PFSK-1 (cell line): Measurements from ENCODE around the gene MAP2K7.

Experiments used
- FOXP2 ChIP-seq: optimal IDR thresholded peaks from 2 replicates; pipeline ENCODE3; 2011; ENCODE audit warnings: borderline replicate concordance, control low read depth, inconsistent platforms; ENCODE audit not compliant: insufficient read depth; ENCODE audit errors: extremely low read length, extremely low read depth
- POLR2AphosphoS5 ChIP-seq: IDR thresholded peaks from 2 replicates; pipeline ENCODE4 v1.6.1; 2012; ENCODE audit warnings: low read depth, mild to moderate bottlenecking, control low read depth, low read length, moderate library complexity
- SIN3A ChIP-seq: IDR thresholded peaks from 2 replicates; pipeline ENCODE4 v1.6.1; 2012; ENCODE audit warnings: mild to moderate bottlenecking, low read length, moderate library complexity, borderline replicate concordance; ENCODE audit not compliant: insufficient read depth
- TAF1 ChIP-seq: IDR thresholded peaks from 2 replicates; pipeline ENCODE4 v1.6.1; 2012; ENCODE audit warnings: low read length, control low read depth, borderline replicate concordance; ENCODE audit not compliant: insufficient read depth
- TF ChIP-seq, protein P1 (sequence below), 2 experiments: IDR thresholded peaks; 2 replicates each; pipeline versions ENCODE4 v1.6.1 to v1.8.0; 2011 to 2012; ENCODE audit warnings: low read depth in 2 of 2, low read length in 2 of 2, control low read depth in 1 of 2, inconsistent platforms in 1 of 2, mild to moderate bottlenecking in 1 of 2, moderate library complexity in 1 of 2; ENCODE audit not compliant: insufficient read depth in 1 of 2

Gene MAP2K7

DNA sequence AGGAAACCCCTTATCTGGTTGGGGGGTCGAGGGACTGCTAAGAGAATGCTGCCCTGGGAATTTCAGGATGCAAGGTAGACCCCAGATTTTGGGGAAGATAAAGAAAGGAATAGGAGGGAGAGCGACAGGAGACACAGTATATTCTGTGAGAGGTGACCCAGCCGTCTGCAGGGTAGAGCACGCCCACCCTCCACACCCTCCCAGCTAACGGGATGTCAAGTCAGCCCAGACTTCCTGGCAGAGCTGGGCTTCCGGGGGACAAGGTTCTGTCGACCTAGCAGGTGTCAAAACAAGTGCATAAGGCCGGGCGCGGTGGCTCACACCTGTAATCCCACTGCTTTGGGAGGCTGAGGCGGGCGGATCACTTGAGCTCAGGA lies 28.8 kb upstream of the MAP2K7 start:
- TF ChIP-seq FOXP2 (no peak), SIN3A (no peak), TAF1 (no peak), POLR2AphosphoS5 (no peak)
- TF ChIP-seq, protein P1, sequence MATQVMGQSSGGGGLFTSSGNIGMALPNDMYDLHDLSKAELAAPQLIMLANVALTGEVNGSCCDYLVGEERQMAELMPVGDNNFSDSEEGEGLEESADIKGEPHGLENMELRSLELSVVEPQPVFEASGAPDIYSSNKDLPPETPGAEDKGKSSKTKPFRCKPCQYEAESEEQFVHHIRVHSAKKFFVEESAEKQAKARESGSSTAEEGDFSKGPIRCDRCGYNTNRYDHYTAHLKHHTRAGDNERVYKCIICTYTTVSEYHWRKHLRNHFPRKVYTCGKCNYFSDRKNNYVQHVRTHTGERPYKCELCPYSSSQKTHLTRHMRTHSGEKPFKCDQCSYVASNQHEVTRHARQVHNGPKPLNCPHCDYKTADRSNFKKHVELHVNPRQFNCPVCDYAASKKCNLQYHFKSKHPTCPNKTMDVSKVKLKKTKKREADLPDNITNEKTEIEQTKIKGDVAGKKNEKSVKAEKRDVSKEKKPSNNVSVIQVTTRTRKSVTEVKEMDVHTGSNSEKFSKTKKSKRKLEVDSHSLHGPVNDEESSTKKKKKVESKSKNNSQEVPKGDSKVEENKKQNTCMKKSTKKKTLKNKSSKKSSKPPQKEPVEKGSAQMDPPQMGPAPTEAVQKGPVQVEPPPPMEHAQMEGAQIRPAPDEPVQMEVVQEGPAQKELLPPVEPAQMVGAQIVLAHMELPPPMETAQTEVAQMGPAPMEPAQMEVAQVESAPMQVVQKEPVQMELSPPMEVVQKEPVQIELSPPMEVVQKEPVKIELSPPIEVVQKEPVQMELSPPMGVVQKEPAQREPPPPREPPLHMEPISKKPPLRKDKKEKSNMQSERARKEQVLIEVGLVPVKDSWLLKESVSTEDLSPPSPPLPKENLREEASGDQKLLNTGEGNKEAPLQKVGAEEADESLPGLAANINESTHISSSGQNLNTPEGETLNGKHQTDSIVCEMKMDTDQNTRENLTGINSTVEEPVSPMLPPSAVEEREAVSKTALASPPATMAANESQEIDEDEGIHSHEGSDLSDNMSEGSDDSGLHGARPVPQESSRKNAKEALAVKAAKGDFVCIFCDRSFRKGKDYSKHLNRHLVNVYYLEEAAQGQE (IDR thresholded peaks at IDR 0.05; ENCODE audit: insufficient read depth in 1 of 2, low read depth in 2 of 2, low read length in 2 of 2), result no peak

DNA sequence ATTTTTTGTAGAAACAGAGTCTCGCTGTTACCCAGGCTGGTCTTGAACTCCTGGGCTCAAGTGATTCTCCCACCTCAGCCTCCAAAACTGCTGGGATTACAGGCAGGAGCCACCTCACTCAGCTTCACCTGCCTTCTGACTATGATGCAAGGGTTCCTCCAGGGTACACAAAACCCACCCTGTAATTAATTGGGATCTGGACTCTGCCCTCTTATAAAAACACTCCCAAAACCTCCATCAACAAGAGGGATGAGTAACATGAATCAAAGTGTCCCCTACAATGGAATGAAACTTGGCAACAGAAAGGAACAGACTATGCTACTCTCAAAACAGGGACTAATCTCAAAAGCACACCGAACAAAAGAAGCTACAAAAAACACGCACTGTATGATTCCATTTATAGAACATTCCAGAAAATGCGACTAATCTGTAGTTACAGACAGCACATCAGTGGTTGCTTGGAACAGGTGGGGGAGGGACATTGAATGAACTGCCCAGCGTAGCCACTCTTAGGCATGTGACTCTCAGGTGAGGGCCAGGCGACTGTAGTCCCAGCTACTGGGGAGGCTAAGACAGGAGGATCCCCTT lies 26.3 kb upstream of the MAP2K7 start:
- TF ChIP-seq, protein P1 (IDR thresholded peaks at IDR 0.05; ENCODE audit: insufficient read depth in 1 of 2, low read depth in 2 of 2, low read length in 2 of 2), result no peak
- TF ChIP-seq TAF1 (no peak), SIN3A (no peak), FOXP2 (no peak), POLR2AphosphoS5 (no peak)

DNA sequence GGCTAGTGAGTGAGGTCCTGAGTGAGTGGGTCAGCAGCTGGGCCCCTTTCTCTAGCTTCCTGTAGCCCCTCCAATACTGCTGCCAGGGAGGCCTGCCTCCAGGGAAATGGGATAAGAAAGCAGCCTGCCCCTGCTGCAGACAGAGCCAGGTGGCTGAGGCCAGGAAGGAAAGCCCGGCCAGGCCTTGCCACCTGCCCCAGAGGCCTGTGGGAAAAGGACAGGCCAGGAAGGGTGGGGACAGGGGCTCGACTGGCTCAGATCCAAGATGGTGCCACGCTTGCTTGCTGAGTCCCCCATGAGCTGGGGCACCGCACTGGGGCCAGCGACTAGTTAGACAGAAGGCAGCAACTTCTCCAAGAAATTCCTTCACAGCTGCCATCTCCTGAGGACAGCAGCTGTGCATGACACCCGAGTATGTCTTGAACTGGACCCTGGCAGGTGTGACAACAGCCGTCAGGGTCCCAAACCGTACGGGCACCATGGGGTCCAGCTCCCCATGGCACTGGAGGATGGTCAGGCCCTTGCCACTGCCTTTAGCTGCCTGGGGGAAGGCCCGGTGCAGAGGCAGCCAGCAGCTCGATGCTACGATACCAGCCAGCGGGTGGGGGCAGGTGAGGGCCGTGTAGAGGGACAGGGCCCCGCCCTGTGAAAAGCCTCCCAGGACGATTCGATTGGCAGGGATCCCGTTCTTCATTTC lies 24.4 kb upstream of the MAP2K7 start:
- TF ChIP-seq TAF1 (no peak), FOXP2 (no peak), POLR2AphosphoS5 (no peak), SIN3A (no peak)
- TF ChIP-seq, protein P1 (IDR thresholded peaks at IDR 0.05; ENCODE audit: insufficient read depth in 1 of 2, low read depth in 2 of 2, low read length in 2 of 2), result no peak

DNA sequence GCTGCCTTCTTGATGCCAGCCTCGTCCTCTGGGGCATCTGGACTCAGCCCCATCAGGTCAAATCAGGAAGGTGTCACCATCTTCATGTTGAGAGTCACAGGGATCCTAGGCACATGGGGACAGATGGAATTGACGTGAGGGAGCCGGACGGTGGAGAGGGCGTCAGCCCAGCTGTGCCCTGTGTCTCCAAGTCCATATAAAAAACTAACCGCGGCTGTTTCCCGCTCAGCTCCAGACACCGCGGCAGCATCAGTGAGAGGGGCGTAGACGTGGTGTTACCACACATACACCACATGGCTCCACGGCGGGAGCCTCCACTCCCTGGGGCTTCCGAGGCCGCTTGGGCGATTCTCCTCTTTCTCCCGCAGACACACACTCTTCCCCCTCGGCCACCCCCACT lies 23.8 kb upstream of the MAP2K7 start:
- no peak for TF ChIP-seq POLR2AphosphoS5
- TF ChIP-seq FOXP2, result no peak
- no peak for TF ChIP-seq SIN3A
- no peak for TF ChIP-seq TAF1
- TF ChIP-seq, protein P1 (IDR thresholded peaks at IDR 0.05; ENCODE audit: insufficient read depth in 1 of 2, low read depth in 2 of 2, low read length in 2 of 2), result no peak
